Gastroesophageal sphincter (tissue), 4 donors: ENCODE results near the gene C10orf90. TPM values are rescaled to one million over a fixed set of nuclear protein-coding genes. Genes with fewer than 3 reads are reported as not detected.

Experiments
- ATAC-seq: fragments of 150-250 bp; one replicate; pipeline ENCODE4 v1.9.1; 2016; ENCODE audit warnings: mild to moderate bottlenecking, moderate library complexity
- H3K27ac ChIP-seq, 4 donors: fragments of 200-600 bp; sonication (generic) in 3 of 4; 1 replicate in 3 of 4; 2 replicates in 1 of 4; pipeline ENCODE4 v1.5.1; 2016 to 2019
- H3K27me3 ChIP-seq: fragments of 200-600 bp; sonication (generic); one replicate; pipeline ENCODE4 v1.5.1; 2019
- H3K36me3 ChIP-seq, 2 donors: fragments of 200-600 bp; sonication (generic); one replicate each; pipeline ENCODE4 v1.5.1; 2019; ENCODE audit warnings: control low read depth in 1 of 2
- H3K4me1 ChIP-seq, 3 donors: fragments of 200-600 bp; sonication (generic); 1 replicate in 2 of 3; 2 replicates in 1 of 3; pipeline ENCODE4 v1.5.1; 2016 to 2019; ENCODE audit warnings: control low read depth in 2 of 3
- H3K4me3 ChIP-seq, 2 donors: fragments of 200-600 bp; sonication (generic); one replicate each; pipeline ENCODE4 v1.5.1; 2019; ENCODE audit warnings: mild to moderate bottlenecking in 1 of 2, moderate library complexity in 1 of 2
- H3K9me3 ChIP-seq, 3 donors: fragments of 200-600 bp; sonication (generic); one replicate each; pipeline ENCODE4 v1.5.1; 2017 to 2019; ENCODE audit warnings: control low read depth in 2 of 3
- EP300 ChIP-seq: sonication (generic); formaldehyde crosslinking; IDR thresholded peaks from one replicate; pipeline ENCODE4 v1.6.1; 2017; ENCODE audit warnings: antibody characterized with exemption, mild to moderate bottlenecking
- POLR2A ChIP-seq, 2 donors: fragments of 450-650 bp; IDR thresholded peaks; one replicate each; pipeline ENCODE4 v1.6.1; 2017; ENCODE audit warnings: antibody characterized with exemption in 2 of 2, mild to moderate bottlenecking in 2 of 2, moderate library complexity in 1 of 2
- POLR2AphosphoS5 ChIP-seq: sonication (generic); formaldehyde crosslinking; IDR thresholded peaks from one replicate; pipeline ENCODE4 v1.6.1; 2017; ENCODE audit warnings: antibody characterized with exemption
- WGBS, 2 donors: methylation state at CpG; one replicate each; pipeline ENCODE4 v1.1.5; 2018; ENCODE audit warnings: low coverage in 1 of 2; 5-methylcytosine and 5-hydroxymethylcytosine counted together
- total RNA-seq, 4 donors: library from RNA; depleted of rRNA; stranded (reverse); fragments of >200 nt; gene quantifications; one replicate each; pipeline ENCODE4 v1.1.0, GENCODE V29; 2016
- TF ChIP-seq, protein P1 (sequence below), 4 experiments: fragments of 200-600 bp in 2 of 4; fragments of 450-650 bp in 2 of 4; sonication (generic) in 1 of 4; IDR thresholded peaks; one replicate each; pipeline ENCODE4 v1.5.1; 2017 to 2019; ENCODE audit warnings: antibody characterized with exemption in 4 of 4, mild to moderate bottlenecking in 2 of 4, moderate library complexity in 2 of 4

C10orf90 gene
- total RNA-seq, 4 donors from 2014 or later = not detected

DNA sequence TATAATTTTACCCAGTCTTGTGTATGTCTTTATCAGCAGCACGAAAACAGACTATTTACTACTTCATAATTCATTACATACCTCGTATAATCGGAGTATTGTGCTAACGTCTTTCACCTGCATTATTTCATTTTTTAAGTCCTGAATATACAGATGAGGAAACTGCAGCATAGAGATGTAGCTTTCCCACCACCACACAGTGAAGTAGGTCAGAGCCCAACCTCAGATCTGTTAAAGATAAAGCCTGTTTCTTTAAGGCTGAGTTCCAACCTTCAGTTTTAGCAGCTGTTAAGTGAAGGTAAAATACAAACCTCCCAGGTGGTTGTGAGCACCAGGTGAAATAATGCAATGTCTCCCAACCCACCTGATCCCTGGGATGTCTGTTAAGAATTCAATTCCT, 280.2 kb downstream of the C10orf90 start:
- Histone ChIP-seq H3K27ac (peak overlapping the region in 1 of 4 donors; percentile 41), H3K9me3 (no peaks in the 10 kb centered on the region), H3K27me3 (peaks cover 55% of the 10 kb centered on the region), H3K36me3 (no peaks in the 10 kb centered on the region), H3K4me3 (no peak overlapping the region), H3K4me1 (peaks cover 0 to 21% (median 6%) of the 10 kb centered on the region in 3 donors)
- TF ChIP-seq POLR2AphosphoS5 (no peak), EP300 (no peak), POLR2A (IDR thresholded peaks at IDR 0.05) (no peak)
- TF ChIP-seq, protein P1, sequence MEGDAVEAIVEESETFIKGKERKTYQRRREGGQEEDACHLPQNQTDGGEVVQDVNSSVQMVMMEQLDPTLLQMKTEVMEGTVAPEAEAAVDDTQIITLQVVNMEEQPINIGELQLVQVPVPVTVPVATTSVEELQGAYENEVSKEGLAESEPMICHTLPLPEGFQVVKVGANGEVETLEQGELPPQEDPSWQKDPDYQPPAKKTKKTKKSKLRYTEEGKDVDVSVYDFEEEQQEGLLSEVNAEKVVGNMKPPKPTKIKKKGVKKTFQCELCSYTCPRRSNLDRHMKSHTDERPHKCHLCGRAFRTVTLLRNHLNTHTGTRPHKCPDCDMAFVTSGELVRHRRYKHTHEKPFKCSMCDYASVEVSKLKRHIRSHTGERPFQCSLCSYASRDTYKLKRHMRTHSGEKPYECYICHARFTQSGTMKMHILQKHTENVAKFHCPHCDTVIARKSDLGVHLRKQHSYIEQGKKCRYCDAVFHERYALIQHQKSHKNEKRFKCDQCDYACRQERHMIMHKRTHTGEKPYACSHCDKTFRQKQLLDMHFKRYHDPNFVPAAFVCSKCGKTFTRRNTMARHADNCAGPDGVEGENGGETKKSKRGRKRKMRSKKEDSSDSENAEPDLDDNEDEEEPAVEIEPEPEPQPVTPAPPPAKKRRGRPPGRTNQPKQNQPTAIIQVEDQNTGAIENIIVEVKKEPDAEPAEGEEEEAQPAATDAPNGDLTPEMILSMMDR (IDR thresholded peaks at IDR 0.05) = no peak
- 81 to 89% methylated on average over 4 of the region's 4 CpGs for WGBS, 2 donors
- no peak for ATAC-seq

DNA sequence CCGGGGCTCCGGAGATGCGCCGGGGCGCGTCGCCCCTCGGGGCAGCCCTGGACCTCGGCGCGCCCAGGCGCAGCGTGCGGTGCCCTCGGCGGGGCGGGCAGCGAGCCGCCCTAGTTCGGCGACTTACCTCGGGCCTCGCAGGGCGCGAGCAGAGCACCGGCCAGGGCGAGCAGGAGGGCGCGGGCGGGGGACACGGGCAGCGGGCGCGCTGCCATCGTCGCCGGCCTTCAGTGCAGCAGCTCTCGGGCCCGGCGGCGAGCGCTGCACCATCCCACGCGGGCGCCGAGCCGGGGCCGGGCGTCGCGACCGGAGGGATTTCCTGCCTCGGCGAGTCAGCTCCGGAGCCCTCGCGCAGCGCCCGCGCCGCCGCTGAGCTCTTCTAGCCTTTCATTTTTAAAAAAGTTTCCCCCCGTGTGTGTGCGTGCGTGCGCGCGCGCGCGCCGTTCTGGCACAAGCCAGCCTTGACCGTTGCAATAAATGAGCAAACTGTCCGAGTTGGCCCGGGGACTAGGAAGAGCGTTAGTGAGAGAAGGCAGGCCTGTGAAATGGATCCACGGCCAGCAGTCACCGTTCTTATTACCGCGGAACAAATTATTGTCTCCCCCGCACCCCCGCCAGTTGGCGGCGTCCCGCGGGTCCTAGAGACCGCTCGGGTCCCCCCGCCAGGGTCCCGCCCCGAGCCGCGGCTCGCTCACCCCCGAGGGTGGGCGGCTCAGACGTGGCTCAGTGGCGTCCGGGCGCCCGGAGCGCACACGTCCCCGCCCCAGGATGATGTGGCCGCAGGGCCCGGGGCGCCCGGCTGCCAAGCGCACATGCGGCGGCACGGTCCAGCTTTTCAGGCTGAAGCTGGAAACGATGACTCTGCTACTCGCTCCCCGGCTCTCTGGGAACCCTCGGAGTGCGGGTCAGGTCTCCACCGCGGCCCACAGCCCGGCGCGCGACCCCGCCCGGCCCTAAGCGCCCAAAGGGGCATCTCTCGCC, 282.3 kb downstream of the C10orf90 start, which contains the start of gene ADAM12:
ADAM12 (minus strand) TSS at position 547 of the 981 bp plus-strand sequence; CDS start at position 215, 332 bp downstream.
- peaks cover 0 to 21% (median 6%) of the 10 kb centered on the region in 3 donors for H3K4me1 ChIP-seq
- TF ChIP-seq POLR2AphosphoS5 (no peak), EP300 (no peak), POLR2A (IDR thresholded peaks at IDR 0.05) (no peak)
- TF ChIP-seq, protein P1 (IDR thresholded peaks at IDR 0.05) = no peak
- peak within 1 kb of the TSS; percentile 1 to 55 for H3K4me3 ChIP-seq
- no peaks in the 10 kb centered on the region for H3K9me3 ChIP-seq
- H3K36me3 ChIP-seq = no peaks in the 10 kb centered on the region
- ATAC-seq = peak; percentile 52
- WGBS, 2 donors = 0% methylated on average over 24 of the region's 127 CpGs; no CpG with 5 or more reads in 1 of the 2 donors
- peaks cover 68% of the 10 kb centered on the region for H3K27me3 ChIP-seq
- peak within 1 kb of the TSS in 2 of 4 donors; percentile 12 to 57 for H3K27ac ChIP-seq

DNA sequence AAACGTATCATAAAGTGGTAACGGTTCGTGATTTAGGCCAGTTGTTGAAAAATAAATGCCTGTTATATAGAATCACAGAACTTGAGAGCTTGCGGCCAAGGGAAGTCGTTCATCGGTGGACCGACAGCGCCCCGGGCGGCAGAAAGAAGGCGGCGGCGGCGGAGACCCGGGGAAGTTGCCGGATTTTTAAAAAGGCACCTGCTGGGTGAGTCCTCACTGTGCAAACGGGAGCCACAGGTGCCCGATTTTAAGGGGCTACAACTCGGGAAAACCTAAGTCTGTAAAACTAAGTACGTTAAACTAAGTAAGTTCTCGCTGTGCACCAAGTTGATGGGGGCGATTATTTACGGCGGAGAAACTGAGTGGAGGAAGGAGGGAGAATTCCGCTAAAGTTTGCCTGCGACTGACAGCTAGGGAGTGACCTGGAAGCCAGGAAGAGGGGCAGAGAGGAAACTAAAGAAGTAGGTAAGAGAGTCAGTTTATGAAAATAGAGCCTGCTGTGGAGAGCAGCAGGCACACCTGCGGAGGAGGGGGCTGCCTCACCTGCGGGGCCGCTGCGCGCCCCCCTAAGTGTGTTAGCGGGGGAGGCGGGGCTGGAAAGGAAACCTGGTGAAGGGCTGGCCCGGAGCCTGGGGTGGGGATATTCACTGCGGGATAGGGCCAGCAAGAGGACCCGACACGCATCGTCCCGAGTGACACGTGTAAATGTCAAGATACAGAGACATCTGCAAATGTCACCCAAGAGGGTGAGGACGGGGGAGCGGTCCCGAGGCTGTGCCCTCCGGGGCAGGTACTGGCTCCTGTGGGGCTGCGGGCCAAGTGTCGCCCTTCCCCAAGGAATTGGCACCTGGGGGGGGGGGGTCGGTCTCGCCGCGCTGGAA, 283.2 kb downstream of the C10orf90 start:
- H3K4me3 ChIP-seq = peak overlapping the region in 1 of 2 donors; percentile 55
- peaks cover 0 to 21% (median 6%) of the 10 kb centered on the region in 3 donors for H3K4me1 ChIP-seq
- peaks cover 68% of the 10 kb centered on the region for H3K27me3 ChIP-seq
- no peak for ATAC-seq
- peak overlapping the region in 1 of 4 donors; percentile 57 for H3K27ac ChIP-seq
- 0 to 1% methylated on average over 31 to 43 of the region's 50 CpGs for WGBS, 2 donors
- H3K9me3 ChIP-seq = no peaks in the 10 kb centered on the region
- TF ChIP-seq, protein P1 (IDR thresholded peaks at IDR 0.05) = peak in 3 of 4 experiments; percentile 26 to 55 (median 51)
- no peak for TF ChIP-seq EP300
- no peaks in the 10 kb centered on the region for H3K36me3 ChIP-seq

DNA sequence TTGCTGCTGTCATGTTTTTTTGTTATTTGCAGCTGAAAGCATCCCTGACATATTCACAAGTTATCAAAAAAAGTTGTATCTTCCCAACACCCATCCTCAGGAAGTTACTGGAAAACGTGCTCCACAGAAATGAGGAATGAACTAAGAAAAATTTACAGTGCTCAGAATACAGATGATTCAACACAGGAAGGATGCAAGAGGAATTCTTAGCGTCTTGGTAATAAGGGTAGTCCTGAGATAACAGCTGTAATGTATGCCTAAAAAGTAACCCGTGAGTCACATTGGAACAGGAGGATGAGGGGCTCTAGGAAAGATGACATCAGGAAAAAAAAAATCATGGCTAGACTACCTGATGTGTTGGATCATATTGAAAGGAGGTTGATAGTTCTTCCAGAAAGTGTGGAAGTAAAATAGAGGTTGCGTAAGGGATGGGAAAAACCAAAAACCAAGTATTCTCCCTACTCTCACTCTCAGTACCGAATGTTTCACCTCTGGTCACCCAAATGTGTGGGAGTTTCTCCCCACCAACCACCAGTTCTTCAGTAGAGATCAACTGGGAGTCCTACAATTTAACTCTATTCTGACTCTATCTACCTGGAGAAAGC, 286.1 kb downstream of the C10orf90 start:
- Histone ChIP-seq H3K4me3 (no peak overlapping the region), H3K27ac (no peak overlapping the region), H3K9me3 (no peaks in the 10 kb centered on the region), H3K27me3 (peaks cover 55% of the 10 kb centered on the region), H3K4me1 (peaks cover 0 to 21% (median 6%) of the 10 kb centered on the region in 3 donors), H3K36me3 (no peaks in the 10 kb centered on the region)
- 79 to 84% methylated on average over 5 of the region's 5 CpGs for WGBS, 2 donors
- no peak for ATAC-seq
- TF ChIP-seq EP300 = no peak
- TF ChIP-seq POLR2AphosphoS5 = no peak
- TF ChIP-seq, protein P1 (IDR thresholded peaks at IDR 0.05) = no peak
- TF ChIP-seq POLR2A (IDR thresholded peaks at IDR 0.05) = no peak
